ENCODE measurements around the gene UBL7. TPM values are rescaled to one million over a fixed set of nuclear protein-coding genes. Genes with fewer than 3 reads are reported as not detected.

UBL7 gene
- total RNA-seq, 1 experiment from 2014 or later, result 47.5 TPM

DNA sequence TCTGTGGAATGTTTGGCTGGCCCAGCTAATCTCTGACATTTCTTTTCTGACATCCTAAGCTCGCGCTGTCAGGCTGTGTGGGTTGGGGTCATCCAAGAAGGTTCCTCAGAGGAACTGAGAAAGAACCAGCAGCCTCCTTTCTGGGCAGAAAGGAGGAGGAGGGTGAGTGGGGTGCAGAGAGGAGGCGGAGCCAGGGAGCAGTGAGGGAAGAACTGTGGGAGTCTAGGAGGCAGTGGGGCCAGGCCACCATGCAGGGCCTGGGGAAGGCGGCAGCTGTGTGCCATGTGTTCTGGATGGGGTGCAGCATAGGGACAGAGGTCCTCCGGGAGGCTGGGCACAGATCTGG lies 32.5 kb downstream of the UBL7 start:
- Histone ChIP-seq H3K4ac (ENCODE audit: low read depth, low read length) (no peak overlapping the region), H3K23ac (ENCODE audit: insufficient read length, low read depth, low read length) (no peak overlapping the region), H3K56ac (ENCODE audit: insufficient read length, low read depth, low read length) (no peak overlapping the region), H3K27ac (ENCODE audit: insufficient read length, low read depth, low read length) (no peak overlapping the region), H3K4me2 (ENCODE audit: insufficient read depth, insufficient read length, low read length) (no peak overlapping the region), H3K27me3 (ENCODE audit: insufficient read depth, low read length) (no peaks in the 10 kb centered on the region; the same call in 1 of the 2 replicates), H2BK15ac (ENCODE audit: low read depth, low read length) (no peak overlapping the region), H2BK12ac (ENCODE audit: insufficient read length, low read depth, low read length) (no peak overlapping the region), H3K14ac (ENCODE audit: insufficient read depth, low read length) (no peak overlapping the region; the same call in 1 of the 2 replicates), H2AK5ac (ENCODE audit: insufficient read length, low read length) (no peak overlapping the region), H2BK5ac (ENCODE audit: insufficient read length, low read length) (no peak overlapping the region), H2AFZ (ENCODE audit: low read length) (no peak overlapping the region), H2BK120ac (ENCODE audit: low read depth, low read length, poor library complexity, severe bottlenecking) (no peak overlapping the region), H4K91ac (ENCODE audit: insufficient read length, low read depth, low read length) (no peak overlapping the region), H3K79me1 (ENCODE audit: insufficient read depth, low read depth, low read length, poor library complexity, severe bottlenecking) (no peaks in the 10 kb centered on the region), H2BK20ac (ENCODE audit: low read depth, low read length, poor library complexity, severe bottlenecking) (no peak overlapping the region), H3K18ac (ENCODE audit: insufficient read length, low read depth, low read length) (no peak overlapping the region), H3K79me2 (ENCODE audit: insufficient read depth, low read length) (peaks cover 5% of the 10 kb centered on the region; the same call in 1 of the 2 replicates), H4K8ac (replicated peaks; ENCODE audit: insufficient read length, low read depth, low read length) (no peak overlapping the region), H3K4me1 (ENCODE audit: insufficient read depth, low read length) (peaks cover 3% of the 10 kb centered on the region; the same call in 1 of the 2 replicates), H4K5ac (ENCODE audit: insufficient read length, low read depth, low read length) (no peak overlapping the region), H4K20me1 (ENCODE audit: control insufficient read depth, insufficient read depth, insufficient read length) (no peaks in the 10 kb centered on the region), H3K9me3 (ENCODE audit: control insufficient read depth, low read depth, low read length) (no peaks in the 10 kb centered on the region), H3K9ac (ENCODE audit: extremely low read depth, insufficient read length, low read length) (no peak overlapping the region), H3T11ph (ENCODE audit: low read length) (no peak overlapping the region), H3K23me2 (ENCODE audit: insufficient read length, low read depth, low read length, poor library complexity, severe bottlenecking) (peaks cover 3% of the 10 kb centered on the region)
- WGBS (ENCODE audit: extremely low coverage, insufficient read length, low lambda C conversion rate), result no CpG with 5 or more reads among the region's 5 CpGs
- Mint-ChIP-seq H3K36me3 (ENCODE audit: insufficient read depth in 1 of 3, low read depth in 3 of 3) (no peaks in the 10 kb centered on the region; a peak in 1 of 7 replicates), H3K4me3 (no peak overlapping the region), H3K9me3 (no peaks in the 10 kb centered on the region), H3K27ac (peak overlapping the region in 2 of 3 experiments; percentile 13 to 79; a peak in 1 of 7 replicates), H3K4me1 (peaks cover 25 to 38% of the 10 kb centered on the region in 2 experiments), H3K27me3 (ENCODE audit: low read depth) (peaks cover 27% of the 10 kb centered on the region)
- no peak for DNase-seq
- TF ChIP-seq, protein P1, sequence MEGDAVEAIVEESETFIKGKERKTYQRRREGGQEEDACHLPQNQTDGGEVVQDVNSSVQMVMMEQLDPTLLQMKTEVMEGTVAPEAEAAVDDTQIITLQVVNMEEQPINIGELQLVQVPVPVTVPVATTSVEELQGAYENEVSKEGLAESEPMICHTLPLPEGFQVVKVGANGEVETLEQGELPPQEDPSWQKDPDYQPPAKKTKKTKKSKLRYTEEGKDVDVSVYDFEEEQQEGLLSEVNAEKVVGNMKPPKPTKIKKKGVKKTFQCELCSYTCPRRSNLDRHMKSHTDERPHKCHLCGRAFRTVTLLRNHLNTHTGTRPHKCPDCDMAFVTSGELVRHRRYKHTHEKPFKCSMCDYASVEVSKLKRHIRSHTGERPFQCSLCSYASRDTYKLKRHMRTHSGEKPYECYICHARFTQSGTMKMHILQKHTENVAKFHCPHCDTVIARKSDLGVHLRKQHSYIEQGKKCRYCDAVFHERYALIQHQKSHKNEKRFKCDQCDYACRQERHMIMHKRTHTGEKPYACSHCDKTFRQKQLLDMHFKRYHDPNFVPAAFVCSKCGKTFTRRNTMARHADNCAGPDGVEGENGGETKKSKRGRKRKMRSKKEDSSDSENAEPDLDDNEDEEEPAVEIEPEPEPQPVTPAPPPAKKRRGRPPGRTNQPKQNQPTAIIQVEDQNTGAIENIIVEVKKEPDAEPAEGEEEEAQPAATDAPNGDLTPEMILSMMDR (conservative IDR thresholded peaks at IDR 0.05), result no peak

All from H9 (cell line).